Glutamatergic neuron (in vitro differentiated cells): ENCODE results near the gene TPM4. TPM values are rescaled to one million over a fixed set of nuclear protein-coding genes. Genes with fewer than 3 reads are reported as not detected.

Experiments used
- DNase-seq: peaks from one replicate; pipeline ENCODE4 v3.0.0; 2022
- H3K27ac Mint-ChIP-seq: one replicate; pipeline ENCODE4 v1.8.0; 2020; ENCODE audit warnings: mild to moderate bottlenecking, mixed read lengths, inconsistent platforms; ENCODE audit not compliant: unreplicated experiment
- H3K27me3 Mint-ChIP-seq: one replicate; pipeline ENCODE4 v1.8.0; 2020; ENCODE audit warnings: mild to moderate bottlenecking, moderate library complexity, mixed read lengths, inconsistent platforms; ENCODE audit not compliant: unreplicated experiment
- H3K36me3 Mint-ChIP-seq: one replicate; pipeline ENCODE4 v1.8.0; 2020; ENCODE audit warnings: mild to moderate bottlenecking, mixed read lengths, inconsistent platforms; ENCODE audit not compliant: unreplicated experiment
- H3K4me1 Mint-ChIP-seq: one replicate; pipeline ENCODE4 v1.8.0; 2020; ENCODE audit warnings: mild to moderate bottlenecking, low read depth, mixed read lengths, inconsistent platforms; ENCODE audit not compliant: unreplicated experiment
- H3K4me3 Mint-ChIP-seq: one replicate; pipeline ENCODE4 v1.8.0; 2020; ENCODE audit warnings: mild to moderate bottlenecking, mixed read lengths, inconsistent platforms; ENCODE audit not compliant: unreplicated experiment
- H3K9me3 Mint-ChIP-seq: one replicate; pipeline ENCODE4 v1.8.0; 2020; ENCODE audit warnings: mild to moderate bottlenecking, moderate library complexity, mixed read lengths, inconsistent platforms; ENCODE audit not compliant: unreplicated experiment
- total RNA-seq: library from RNA; stranded (reverse); fragmentation: NEBNext Ultra II Directional; extraction: Animal tissue kit (Norgen Biotek cat#: 25700); gene quantifications from one replicate; pipeline ENCODE4 v1.2.1, GENCODE V29; 2021; ENCODE audit not compliant: unreplicated experiment
- TF ChIP-seq, protein P1 (sequence below): fragments of 200-600 bp; sonication (generic); IDR thresholded peaks from one replicate; pipeline ENCODE4 v1.5.0; 2021; ENCODE audit not compliant: partially characterized antibody, unreplicated experiment

The TPM4 gene
- total RNA-seq, 1 donor from 2014 or later = 310 TPM

DNA sequence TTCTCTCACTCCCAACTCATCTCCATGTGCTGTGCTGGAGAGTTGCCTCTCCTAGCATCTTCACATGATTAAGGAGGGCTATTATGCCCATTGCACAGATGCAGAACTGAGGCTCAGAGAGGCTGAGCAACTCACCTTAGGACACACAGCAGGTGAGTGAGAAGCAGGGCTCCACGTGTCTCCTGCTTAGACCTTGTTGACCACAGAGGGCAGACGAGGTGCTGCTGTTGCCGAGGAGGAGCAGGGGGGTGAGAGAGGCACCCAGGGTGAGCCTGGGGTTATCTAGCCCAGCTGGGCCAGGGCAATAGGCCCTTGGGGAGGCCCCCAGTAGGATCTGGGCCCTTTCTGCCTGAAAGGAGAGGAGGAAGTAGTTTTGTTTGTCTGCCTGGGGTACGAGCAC lies 64.7 kb downstream of the TPM4 start:
- Mint-ChIP-seq H3K27ac (no peak overlapping the region), H3K36me3 (no peaks in the 10 kb centered on the region), H3K9me3 (peaks cover 12% of the 10 kb centered on the region), H3K4me1 (no peaks in the 10 kb centered on the region), H3K27me3 (peaks cover 11% of the 10 kb centered on the region), H3K4me3 (no peak overlapping the region)
- TF ChIP-seq, protein P1, sequence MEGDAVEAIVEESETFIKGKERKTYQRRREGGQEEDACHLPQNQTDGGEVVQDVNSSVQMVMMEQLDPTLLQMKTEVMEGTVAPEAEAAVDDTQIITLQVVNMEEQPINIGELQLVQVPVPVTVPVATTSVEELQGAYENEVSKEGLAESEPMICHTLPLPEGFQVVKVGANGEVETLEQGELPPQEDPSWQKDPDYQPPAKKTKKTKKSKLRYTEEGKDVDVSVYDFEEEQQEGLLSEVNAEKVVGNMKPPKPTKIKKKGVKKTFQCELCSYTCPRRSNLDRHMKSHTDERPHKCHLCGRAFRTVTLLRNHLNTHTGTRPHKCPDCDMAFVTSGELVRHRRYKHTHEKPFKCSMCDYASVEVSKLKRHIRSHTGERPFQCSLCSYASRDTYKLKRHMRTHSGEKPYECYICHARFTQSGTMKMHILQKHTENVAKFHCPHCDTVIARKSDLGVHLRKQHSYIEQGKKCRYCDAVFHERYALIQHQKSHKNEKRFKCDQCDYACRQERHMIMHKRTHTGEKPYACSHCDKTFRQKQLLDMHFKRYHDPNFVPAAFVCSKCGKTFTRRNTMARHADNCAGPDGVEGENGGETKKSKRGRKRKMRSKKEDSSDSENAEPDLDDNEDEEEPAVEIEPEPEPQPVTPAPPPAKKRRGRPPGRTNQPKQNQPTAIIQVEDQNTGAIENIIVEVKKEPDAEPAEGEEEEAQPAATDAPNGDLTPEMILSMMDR = no peak
- no peak for DNase-seq

GRCh38 chr19:16142032-16142580 lies 65.8 kb downstream of the TPM4 start:
- no peak overlapping the region for H3K4me3 Mint-ChIP-seq
- no peak for DNase-seq
- no peak overlapping the region for H3K27ac Mint-ChIP-seq
- peaks cover 9% of the 10 kb centered on the region for H3K9me3 Mint-ChIP-seq
- H3K27me3 Mint-ChIP-seq = peaks cover 10% of the 10 kb centered on the region
- no peaks in the 10 kb centered on the region for H3K4me1 Mint-ChIP-seq
- TF ChIP-seq, protein P1 = no peak
- no peaks in the 10 kb centered on the region for H3K36me3 Mint-ChIP-seq

DNA sequence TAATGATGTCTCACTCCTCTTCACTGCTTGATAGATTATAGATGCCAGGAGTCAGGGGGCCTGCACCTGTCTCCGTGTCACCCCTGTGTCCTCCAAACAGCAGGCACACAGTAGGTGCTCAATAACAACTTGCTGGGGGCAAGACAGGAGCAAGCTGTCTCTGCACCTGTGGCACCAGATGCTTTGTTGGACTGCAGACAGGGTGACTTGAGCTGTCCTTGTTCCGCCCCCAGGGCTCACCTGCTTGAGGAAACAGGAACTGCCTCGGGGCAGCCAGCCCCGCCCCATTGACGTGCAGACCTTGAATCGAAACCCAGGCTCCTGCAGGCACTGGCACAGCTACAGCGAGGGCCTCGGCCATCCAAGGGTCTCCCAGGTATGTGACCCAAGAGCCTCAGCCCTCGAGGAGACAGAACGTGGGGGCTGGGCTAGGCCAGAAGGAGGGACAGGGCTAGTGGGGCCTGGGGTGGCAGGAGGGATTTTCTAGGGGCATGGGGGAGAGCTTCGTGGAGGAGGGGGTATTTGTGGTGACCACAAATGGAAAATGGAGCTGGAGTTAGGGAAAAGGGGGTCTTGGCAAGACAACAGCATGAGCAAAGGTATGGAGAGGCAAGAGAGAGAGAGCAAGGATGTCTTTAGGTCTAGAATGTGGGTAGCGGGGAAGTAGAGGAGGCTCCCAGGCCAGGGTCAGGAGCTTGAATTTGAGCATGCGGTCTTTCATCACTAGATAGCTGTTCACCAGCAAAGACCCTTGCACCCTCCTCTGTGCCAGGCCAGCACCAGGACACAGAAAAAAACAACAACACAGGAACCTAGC lies 67.3 kb downstream of the TPM4 start, which contains the start of gene HSH2D:
Gene HSH2D (plus strand): TSS at position 287 of the 817 bp plus-strand sequence. CDS start 5,066 bp downstream, outside the sequence.
- Mint-ChIP-seq H3K4me3 (no peak within 1 kb of the TSS), H3K27me3 (peaks cover 4% of the 10 kb centered on the region), H3K4me1 (no peaks in the 10 kb centered on the region), H3K9me3 (peaks cover 8% of the 10 kb centered on the region), H3K27ac (no peak within 1 kb of the TSS), H3K36me3 (no peaks in the 10 kb centered on the region)
- TF ChIP-seq, protein P1 = no peak
- no peak for DNase-seq

DNA sequence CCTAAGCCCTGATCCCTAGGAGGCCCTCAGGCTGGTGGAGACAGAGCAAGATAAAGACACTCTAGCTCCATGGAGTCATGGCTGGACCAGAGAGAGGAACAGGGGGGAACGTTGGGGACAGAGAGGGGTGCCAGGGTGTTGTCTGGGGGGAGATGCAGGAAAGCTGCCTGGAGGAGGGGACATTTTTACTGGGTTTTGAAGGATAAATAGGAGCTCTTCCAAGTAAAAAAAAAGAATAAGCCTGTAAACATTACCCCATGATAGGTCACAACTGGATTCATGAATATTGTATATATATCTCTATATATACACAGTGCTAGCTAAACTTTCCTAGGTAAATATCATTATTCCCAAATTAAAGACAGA lies 67.9 kb downstream of the TPM4 start:
- no peak overlapping the region for H3K27ac Mint-ChIP-seq
- no peaks in the 10 kb centered on the region for H3K4me1 Mint-ChIP-seq
- H3K4me3 Mint-ChIP-seq = no peak overlapping the region
- H3K9me3 Mint-ChIP-seq = peaks cover 4% of the 10 kb centered on the region
- no peaks in the 10 kb centered on the region for H3K36me3 Mint-ChIP-seq
- TF ChIP-seq, protein P1 = no peak
- DNase-seq = no peak
- peaks cover 2% of the 10 kb centered on the region for H3K27me3 Mint-ChIP-seq

GRCh38 chr19:16146112-16146511 lies 69.8 kb downstream of the TPM4 start:
- no peak overlapping the region for H3K27ac Mint-ChIP-seq
- TF ChIP-seq, protein P1 = no peak
- no peaks in the 10 kb centered on the region for H3K27me3 Mint-ChIP-seq
- H3K4me3 Mint-ChIP-seq = no peak overlapping the region
- no peak for DNase-seq
- H3K4me1 Mint-ChIP-seq = no peaks in the 10 kb centered on the region
- no peaks in the 10 kb centered on the region for H3K36me3 Mint-ChIP-seq
- H3K9me3 Mint-ChIP-seq = no peaks in the 10 kb centered on the region
